GM11168 (cell line): ENCODE data around the gene ZNF445.
"Not testable (repeated sequence)": the region's sequence is repeated elsewhere in the genome, so short reads cannot be mapped to it uniquely, and the experiment has no call there.

Experiments used
- in situ Hi-C: fragments of 300-500 bp; cut with MboI; formaldehyde crosslinking; loops from one replicate; pipeline ENCODE4 v1.12.0; 2022; ENCODE audit warnings: low sequenced_read_pairs; ENCODE audit not compliant: unreplicated experiment

The ZNF445 gene

DNA sequence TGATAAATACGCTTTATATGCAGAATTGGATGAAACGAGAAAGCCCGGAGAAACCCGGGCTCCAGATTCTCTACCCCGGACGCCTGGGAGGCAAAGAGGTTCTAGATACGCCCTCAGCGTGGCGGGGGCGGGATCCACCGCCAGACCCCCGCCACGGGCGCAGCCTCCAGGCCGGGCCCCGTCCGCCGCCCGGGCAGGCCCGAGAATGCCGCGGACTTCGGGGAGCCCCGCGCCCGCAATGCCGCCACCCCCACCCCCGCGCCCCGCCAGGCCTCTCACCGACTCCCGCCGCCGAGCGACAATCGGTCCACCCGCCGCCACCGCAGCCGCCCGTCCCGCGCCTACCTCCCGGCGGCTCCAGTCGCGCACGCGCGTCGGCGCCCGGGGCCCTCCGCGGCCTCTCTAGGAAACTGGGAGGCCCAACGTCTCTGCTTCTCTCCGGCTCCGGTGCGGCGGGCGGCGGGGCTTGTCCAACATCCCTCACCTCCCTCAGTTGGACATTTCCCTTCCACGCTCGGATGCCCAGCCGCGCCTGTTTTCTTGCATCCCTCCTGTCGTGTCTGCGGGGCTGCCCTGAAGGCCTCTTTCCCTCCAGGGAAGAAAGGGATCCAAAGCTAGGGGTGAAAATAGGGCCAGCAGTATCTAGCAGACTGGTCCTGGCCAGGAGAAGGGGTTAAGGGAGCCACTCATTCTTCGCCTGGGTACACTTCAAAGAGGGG, at the start of gene ZNF445:
ZNF445 (minus strand) TSS at position 359 of the 719 bp plus-strand sequence. CDS start 22,121 bp downstream, outside the sequence.
- in situ Hi-C loops: no loop called here

DNA sequence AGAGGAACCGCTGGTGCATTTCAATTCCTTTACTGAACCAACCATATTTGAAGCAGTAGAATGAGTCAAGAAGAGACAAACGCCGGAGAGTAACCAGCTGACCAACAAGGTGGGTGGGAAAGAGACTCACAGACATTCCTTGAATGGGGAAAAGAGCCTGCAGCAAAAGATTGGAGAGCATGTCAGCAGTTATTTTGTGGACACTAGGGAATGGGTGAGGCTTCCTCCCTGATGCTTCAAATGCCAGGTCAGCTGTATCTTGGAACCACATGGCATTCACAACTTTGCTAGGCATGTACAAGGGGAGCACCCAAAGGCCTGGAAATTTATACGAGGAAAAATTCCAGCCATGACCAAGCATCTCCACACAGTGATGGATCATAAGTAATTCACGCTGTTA, 47.6 kb upstream of the ZNF445 start:
- in situ Hi-C loops: loop anchor here (25.0 kb wide), 1 partner anchor 387 kb away; no protein-coding TSS in a partner anchor

DNA sequence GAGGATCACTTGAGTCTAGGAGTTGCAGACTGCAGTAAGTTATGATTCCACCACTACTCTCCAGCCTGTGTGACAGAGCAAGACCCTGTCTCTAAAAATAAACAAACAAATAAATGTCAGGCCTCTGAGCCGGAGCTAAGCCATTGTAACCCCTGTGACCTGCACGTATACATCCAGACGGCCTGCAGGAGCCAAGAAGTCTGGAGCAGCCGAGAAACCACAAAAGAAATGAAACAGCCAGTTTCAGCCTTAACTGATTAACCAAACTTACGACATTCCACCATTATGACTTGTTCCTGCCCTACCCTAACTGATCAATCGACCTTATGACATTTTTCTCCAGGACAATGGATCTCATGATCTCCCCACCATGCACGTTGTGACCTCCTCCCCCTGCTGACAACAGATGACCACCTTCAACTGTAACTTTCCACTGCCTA, 45.0 kb upstream of the ZNF445 start:
- in situ Hi-C loops: no loop called here

DNA sequence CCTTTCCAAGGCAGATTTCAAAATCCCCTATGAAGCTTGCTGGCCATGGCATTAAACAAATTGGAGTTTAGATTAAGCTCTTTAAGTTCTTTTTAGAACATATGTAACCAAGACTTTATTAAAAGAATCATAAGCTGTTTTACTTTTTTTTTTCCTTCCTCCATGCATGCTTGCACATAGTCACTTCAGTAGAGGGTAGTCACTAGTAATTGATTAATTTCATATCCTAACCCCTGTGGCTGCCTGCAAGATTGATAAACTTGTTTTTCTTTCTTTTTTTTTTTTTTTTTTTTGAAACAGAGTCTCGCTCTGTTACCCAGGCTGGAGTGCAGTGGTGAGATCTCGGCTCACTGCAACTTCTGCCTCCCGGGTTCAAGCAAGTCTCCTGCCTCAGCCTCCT, 44.3 kb upstream of the ZNF445 start:
- in situ Hi-C loops: no loop called here

DNA sequence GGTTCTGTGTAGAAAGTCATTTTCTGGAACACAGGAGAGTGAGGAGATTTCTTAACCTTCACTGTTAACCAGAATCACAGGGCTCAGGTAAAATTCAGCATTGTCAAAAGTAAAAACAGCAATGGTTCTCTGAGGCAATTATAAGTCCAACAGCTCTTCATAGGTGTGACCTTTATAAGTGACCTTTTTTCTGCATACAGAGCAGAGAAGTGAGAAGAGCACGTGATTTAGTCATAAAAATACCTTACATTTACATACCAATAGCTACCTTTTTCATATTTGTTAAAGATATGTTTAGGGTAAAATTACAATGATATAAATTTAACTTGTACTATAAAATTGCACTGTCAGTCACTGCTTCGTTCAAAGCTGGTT, 41.3 kb upstream of the ZNF445 start:
- in situ Hi-C loops: no loop called here

DNA sequence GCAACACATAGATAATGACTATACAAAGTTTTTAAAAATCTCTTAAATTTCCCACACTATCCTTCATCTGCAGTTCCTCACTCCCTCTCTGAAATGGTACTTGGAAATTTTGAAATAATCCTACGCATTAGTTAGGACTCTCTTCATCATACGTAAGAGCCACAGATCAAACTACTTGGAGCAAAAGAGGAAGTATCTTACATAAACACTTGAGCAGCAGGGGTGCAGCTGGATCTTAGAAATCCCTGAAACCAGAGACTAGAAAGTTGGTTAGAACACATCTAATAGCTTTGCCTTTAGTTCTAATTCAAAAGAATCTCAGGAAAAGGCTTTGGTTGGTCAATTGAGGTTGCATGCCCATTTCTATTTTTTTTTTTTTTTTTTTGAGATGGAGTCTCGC, 38.8 kb upstream of the ZNF445 start:
- in situ Hi-C loops: no loop called here

DNA sequence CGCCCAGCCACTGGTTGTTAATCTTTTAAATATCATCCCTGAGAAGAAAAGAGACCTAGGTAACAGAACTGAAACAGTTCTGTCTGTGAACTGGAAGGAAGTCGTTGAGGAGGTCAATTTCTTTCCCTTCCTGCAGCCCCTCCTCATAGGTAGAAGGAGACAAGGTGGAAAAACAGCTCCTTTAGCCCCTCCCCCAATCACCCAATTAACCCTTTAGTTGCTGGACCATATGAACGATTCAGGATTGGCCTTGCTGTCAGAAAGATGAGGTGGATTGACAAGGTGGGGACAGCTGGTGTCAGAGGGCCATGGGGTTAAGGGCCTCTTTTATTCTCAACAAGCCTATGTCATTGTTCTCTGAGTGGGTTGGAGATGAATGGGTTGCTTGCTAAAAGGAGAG, 36.0 kb upstream of the ZNF445 start:
- in situ Hi-C loops: no loop called here

DNA sequence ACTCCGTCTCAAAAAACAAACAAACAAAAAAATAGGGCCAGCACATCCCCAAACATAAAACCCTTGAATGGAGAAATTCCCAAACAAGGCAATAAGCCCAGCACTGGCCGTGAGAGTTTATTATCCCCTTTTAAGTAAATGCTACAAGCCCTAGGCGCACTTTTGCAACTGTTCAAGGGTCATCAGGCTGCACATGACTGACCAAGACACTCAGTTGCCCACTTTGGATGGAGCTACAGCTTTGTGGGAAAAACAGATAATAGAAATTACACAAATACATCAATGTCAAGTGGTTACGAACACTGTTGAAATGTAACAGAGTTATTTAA, 33.7 kb upstream of the ZNF445 start:
- in situ Hi-C loops: no loop called here

DNA sequence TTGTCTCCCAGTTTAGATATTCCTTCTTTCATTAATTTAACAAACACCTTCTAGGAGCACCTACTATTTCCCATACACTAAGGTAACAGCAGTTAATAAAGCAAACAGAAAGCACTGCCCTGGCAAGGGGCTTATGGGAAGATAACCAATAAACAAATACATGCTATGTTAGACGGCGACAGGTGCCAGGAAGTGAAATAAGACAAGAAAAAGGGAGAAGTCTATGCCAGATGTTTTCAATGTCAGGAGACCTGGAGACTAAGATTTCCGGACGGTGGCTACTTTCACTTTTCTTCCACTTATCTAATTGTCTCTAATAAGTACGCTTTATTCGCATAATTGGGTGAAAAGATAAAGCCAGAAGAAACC, 32.5 kb upstream of the ZNF445 start:
- in situ Hi-C loops: no loop called here

DNA sequence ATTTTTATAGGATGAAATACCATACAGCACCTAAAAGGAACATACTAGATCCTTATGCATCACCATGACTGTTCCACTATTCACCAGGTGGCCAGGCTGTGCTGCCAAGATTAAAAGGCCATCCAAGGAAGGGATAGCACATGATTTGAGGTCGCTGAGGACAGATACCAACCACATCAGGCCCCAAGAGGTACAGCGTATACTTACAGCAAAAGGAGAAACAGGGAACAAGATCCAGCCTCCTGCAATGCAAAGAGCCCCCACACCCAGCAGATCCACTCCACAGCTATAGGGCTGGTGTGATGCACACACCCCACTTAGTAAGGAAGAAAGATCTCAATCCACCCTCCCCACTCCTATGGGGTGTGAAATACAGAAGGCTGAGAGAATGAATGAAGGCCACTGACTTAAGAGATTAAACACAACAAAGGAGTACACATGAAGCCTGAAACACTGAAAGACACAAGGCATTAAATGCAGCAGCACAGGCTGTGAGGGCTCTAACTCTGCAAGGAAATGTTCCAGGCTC, 32.0 kb upstream of the ZNF445 start:
- in situ Hi-C loops: no loop called here

DNA sequence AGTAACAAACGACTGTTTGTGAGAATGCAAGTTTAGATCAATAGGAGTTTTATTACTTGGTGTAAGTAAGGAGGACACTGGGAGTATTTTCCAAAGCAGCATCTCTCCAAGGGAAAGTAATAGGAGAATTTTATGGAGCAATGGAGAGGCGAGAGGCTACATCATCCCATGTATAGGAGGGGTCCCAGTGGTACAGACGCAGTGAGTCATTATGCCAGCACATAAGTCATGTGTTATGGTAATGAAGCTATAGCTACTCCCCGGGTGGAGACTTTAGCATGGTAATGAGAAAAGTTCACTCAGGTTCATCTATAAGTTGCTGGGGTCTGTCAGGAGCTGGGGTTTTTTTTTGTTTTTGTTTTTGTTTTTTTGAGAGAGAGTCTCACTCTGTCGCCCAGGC, 29.5 kb upstream of the ZNF445 start:
- in situ Hi-C loops: no loop called here

DNA sequence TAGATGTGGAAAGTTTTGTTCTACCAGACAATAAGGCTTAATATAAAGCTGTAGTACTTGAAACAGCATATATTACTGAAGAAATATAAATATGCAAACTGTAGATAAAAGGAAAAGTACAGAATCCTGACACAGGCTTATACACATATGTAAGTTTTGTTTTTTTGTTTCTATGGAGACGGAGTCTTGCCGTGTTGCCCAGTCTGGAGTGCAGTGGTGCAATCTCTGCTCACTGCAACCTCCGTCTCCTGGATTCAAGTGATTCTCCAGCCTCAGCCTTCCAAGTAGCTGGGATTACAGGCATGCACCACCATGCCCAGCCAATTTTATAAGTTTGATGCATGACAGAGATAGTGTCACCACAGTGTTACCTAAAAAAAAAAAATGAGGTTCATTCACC, 29.1 kb upstream of the ZNF445 start:
- in situ Hi-C loops: no loop called here

DNA sequence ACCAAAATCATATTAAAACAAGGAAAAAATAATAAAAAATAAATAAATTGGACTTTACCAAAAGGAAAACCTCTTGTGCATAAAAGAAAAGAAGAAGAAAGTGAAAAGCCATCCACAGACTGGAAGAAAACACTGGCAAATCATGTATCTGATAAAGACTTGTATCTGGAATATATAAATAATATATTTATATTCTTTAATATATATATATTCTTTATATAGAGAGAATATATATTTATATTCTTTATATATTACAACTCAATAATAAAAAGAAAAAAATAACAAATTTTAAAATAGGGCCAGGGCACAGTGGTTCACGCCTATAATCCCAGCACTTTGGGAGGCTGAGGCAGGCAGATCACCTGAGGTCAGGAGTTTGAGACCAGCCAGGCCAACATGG, 27.1 kb upstream of the ZNF445 start:
- in situ Hi-C loops: no loop called here

DNA sequence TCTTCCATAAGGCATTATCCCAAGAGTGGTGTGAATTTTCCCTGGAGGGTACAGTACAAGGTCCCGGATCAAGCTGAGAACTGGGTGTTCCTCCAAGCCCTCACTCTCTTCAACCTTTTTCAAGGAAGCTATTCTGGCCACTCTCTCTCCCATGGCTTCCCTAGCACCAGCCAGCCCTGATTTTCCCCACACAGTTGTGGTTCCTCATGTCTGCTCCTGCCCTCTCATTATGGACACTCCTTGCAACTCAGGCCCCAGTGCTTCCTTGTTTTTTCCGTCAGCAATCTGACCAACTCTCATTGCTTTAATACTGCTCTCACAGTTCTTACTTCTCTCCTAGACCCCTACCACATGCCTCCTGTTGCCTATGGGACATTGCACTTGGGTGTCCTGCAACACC, 25.7 kb upstream of the ZNF445 start:
- in situ Hi-C loops: not testable (repeated sequence)

DNA sequence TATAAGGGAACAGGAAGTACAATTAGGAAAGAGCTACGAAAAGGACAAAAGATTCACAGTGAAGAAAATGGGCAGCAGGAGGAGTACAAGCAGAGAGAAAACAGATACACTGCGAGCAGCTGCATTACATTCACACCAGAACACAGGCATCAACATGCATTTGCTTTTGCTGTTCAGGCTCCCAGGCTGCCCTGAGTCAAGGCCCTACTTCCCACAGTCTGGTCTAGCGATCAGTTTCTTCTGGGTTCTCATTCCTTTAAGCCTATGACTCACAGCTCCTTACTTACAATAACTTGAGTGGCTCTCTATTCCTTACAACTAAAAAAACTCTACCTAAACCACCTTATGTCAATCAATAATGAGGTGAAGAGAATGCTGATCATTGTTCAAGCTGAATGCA, 24.5 kb upstream of the ZNF445 start:
- in situ Hi-C loops: no loop called here

DNA sequence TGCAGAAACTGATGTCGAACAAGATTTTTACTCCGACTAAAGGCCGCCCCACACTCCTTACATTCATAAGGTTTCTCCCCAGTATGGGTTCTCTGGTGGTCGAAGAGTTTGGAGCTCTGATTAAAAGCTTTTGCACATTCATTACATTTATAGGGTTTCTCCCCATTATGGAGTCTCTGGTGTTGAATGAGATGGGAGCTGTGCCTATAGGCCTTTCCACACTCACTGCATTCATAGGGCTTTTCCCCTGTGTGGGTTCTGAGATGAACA, 22.4 kb upstream of the ZNF445 start:
- in situ Hi-C loops: not testable (repeated sequence)

DNA sequence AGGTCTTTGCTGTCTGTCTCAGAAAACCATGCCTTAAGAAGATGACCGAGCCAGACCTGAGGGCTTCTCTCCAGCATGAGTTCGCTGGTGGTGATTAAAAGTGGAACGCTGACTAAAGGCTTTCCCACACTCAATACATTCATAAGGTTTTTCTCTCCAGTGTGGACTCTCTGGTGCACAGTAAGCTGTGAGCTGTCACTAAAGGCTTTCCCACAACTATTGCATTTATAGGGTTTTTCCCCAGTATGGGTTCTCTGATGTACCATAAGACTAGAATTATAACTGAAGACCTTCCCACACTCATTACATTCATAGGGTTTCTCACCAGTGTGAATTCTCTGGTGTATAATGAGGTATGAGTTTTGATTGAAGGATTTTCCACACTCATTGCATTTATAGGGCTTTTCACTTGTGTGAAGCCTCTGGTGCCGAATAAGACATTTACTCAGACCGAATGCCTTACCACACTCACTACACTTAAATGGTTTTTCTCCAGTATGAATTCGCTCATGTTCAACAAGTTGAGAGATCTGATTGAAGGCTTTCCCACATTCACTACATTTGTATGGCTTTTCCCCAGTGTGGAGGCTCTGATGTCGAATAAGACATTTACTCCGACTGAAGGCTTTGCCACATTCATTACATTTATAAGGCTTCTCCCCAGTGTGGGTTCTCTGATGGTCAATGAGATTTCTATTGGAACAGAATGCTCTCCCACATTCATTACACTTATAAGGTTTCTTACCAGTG, 21.9 kb upstream of the ZNF445 start:
- in situ Hi-C loops: no loop called here

DNA sequence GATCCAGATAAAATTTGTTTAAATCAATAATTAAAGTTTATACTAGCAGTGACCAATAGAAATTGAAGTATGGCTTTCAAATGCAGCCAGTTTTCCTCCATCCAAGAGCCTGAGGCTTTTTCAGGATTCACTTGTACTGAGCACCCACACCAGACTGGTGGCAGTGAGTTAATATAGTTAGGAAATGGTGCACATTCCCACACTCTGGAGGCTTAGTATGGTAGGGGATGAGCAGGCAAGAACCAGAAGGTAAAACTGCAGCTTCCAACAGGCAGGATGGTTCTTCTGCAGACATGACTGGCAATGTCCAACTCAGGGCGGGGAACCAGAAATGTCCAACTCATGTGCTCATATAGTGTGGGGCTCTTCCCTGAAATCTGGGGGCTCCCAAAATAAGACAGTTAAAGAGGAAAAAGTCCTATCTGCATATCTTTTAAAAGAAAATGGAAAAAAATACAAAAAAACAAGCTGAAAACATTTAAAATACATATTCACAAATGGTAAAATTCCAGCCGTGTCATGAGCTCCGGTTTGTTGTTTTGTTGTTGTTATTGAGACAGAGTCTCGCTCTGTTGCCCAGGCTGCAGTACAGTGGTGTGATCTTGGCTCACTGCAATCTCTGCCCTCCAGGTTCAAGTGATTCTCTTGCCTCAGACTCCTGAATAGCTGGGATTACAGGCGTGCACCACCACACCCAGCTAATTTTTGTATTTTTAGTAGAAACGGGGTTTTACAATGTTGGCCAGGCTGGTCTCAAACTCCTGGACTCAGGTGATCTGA, 18.4 kb upstream of the ZNF445 start:
- in situ Hi-C loops: no loop called here

DNA sequence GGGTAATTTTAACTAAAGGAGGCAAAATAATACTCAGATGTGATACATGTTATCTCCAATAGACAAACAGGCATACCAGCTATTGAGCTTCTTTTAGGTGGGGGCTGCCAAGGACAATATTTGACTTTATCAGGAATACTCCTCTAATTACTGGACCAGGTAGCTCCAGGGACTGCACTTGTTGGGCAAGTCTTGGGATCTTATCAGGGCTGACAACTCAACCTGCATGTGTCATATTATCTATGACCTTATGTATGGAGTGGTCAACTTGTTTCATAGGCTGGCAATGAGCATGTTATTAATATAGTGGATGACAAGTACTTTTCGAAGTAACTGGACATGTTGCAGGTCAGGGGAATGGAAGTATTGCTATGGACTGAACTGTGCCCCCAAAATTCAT, 15.0 kb upstream of the ZNF445 start:
- in situ Hi-C loops: no loop called here

DNA sequence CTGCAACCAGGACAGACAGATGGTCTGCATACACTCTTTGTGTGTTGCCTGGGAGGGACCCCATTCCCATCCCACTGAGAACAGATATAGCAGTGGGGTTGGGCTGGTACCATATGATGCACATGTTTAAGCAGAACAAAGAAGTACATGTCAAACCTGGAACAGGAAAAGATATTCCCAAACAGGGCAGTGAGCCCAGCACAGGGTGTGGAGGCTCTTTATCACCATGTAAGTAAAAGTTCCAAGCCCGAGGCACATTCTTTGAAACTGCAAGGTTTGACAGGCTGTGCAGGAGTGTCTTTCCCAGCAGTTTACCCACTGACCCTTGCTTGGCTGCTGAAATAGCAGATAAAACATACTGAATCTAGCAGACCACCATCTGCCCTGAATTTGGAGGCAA, 5.3 kb upstream of the ZNF445 start:
- in situ Hi-C loops: no loop called here

DNA sequence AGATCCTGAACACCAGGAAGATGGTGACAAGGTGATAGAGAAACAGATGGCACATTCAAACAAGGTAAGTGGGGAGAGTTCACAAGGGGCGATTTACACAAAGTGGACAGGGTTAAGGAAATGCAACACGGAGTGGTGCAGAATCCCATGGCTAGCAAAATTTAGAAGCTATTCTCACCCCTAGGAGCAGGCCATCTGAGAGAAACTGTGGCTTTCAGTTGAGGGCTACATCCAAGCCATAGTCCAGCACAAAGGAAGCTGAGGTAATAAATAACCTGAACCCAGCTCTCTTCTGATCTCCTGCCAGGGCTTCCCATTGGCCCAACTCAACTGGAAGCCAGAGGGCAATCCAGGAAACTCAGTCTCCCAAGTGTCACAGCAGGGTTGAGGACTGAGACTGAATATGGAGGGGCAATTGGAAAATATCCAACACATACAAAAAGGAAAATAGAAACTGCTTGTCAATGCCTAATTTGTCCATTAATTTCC, 1.2 kb upstream of the ZNF445 start:
- in situ Hi-C loops: no loop called here
